Testis (tissue), 3 donors: Measurements from ENCODE around the gene RPP38. TPM values are rescaled to one million over a fixed set of nuclear protein-coding genes. Genes with fewer than 3 reads are reported as not detected.

Source experiments
- DNase-seq: peaks from one replicate; pipeline ENCODE4 v3.0.0-alpha.2; 2019
- H3K27ac ChIP-seq, 2 donors: fragments of 200-600 bp; sonication (generic); one replicate each; pipeline ENCODE4 v1.5.1; 2019
- H3K27me3 ChIP-seq: fragments of 200-600 bp; sonication (generic); one replicate; pipeline ENCODE4 v1.5.1; 2019
- H3K36me3 ChIP-seq: fragments of 200-600 bp; sonication (generic); one replicate; pipeline ENCODE4 v1.5.1; 2017; ENCODE audit warnings: low read depth; ENCODE audit errors: missing control alignments
- H3K4me1 ChIP-seq: fragments of 200-600 bp; sonication (generic); one replicate; pipeline ENCODE4 v1.5.1; 2019
- H3K4me3 ChIP-seq, 2 donors: fragments of 200-600 bp; sonication (generic); one replicate each; pipeline ENCODE4 v1.5.1; 2017 to 2019
- H3K9me3 ChIP-seq: fragments of 200-600 bp; sonication (generic); one replicate; pipeline ENCODE4 v1.5.1; 2017
- POLR2A ChIP-seq: fragments of 450-650 bp; IDR thresholded peaks from one replicate; pipeline ENCODE4 v1.6.1; 2017; ENCODE audit warnings: antibody characterized with exemption, mild to moderate bottlenecking, moderate library complexity
- WGBS, 2 donors: methylation state at CpG; one replicate each; pipeline ENCODE4 v1.1.5; 2018; 5-methylcytosine and 5-hydroxymethylcytosine counted together
- intact Hi-C: fragments of 100-400 bp; cut with DNase I; formaldehyde crosslinking; loops from one replicate; pipeline ENCODE4 v1.15.1; 2023; ENCODE audit warnings: low total_unique reads
- polyA plus RNA-seq: library from polyadenylated mRNA; stranded (reverse); fragments of 350-450 nt; fragmentation: Illumina TruSeq; extraction: RNeasy Lipid Tissue Mini Kit (QIAGEN cat#74804); gene quantifications from one replicate; pipeline ENCODE4 v1.2.3, GENCODE V29; 2014; ENCODE audit warnings: low read depth, low replicate concordance; ENCODE audit not compliant: insufficient read depth
- total RNA-seq, 2 donors: library from RNA; depleted of rRNA; stranded (reverse); fragments of >200 nt; gene quantifications; one replicate each; pipeline ENCODE4 v1.2.3, GENCODE V29; 2016
- TF ChIP-seq, protein P1 (sequence below), 3 experiments: fragments of 450-650 bp in 2 of 3; fragments of 200-600 bp in 1 of 3; sonication (generic) in 1 of 3; IDR thresholded peaks; one replicate each; pipeline ENCODE4 v1.5.1; 2016 to 2019; ENCODE audit warnings: antibody characterized with exemption in 3 of 3, mild to moderate bottlenecking in 2 of 3, moderate library complexity in 1 of 3

The RPP38 gene
- total and polyA plus RNA-seq, 3 donors from 2014 or later = 30.3 to 73.4 (median 41.4) TPM

DNA sequence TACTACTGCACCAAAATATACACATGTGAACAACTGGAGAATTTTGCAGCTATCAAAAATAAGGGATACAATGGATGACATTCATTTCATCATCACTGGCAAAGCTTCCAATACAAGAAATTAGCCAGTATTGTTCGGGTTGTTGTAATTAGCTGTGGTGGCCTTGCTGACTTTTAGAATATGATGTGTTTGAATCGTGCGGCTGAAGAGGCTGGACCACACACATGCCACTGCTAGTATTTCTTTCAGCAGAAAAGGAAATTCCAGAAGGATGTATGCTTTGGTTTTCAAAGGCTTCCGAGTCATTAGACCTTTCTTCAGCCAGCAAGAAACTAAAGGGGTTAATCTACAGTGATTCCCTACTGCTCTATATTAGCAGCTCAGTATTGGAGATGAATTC lies 16.6 kb downstream of the RPP38 start:
- WGBS, 2 donors = 83 to 85% methylated on average over 4 of the region's 4 CpGs
- H3K27ac ChIP-seq = no peak overlapping the region
- TF ChIP-seq, protein P1, sequence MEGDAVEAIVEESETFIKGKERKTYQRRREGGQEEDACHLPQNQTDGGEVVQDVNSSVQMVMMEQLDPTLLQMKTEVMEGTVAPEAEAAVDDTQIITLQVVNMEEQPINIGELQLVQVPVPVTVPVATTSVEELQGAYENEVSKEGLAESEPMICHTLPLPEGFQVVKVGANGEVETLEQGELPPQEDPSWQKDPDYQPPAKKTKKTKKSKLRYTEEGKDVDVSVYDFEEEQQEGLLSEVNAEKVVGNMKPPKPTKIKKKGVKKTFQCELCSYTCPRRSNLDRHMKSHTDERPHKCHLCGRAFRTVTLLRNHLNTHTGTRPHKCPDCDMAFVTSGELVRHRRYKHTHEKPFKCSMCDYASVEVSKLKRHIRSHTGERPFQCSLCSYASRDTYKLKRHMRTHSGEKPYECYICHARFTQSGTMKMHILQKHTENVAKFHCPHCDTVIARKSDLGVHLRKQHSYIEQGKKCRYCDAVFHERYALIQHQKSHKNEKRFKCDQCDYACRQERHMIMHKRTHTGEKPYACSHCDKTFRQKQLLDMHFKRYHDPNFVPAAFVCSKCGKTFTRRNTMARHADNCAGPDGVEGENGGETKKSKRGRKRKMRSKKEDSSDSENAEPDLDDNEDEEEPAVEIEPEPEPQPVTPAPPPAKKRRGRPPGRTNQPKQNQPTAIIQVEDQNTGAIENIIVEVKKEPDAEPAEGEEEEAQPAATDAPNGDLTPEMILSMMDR (IDR thresholded peaks at IDR 0.05) = no peak
- no peak for TF ChIP-seq POLR2A
- intact Hi-C loops = no loop called here
- DNase-seq = no peak
- no peaks in the 10 kb centered on the region for H3K27me3 ChIP-seq
- no peak overlapping the region for H3K4me3 ChIP-seq
- no peaks in the 10 kb centered on the region for H3K9me3 ChIP-seq
- H3K4me1 ChIP-seq = no peaks in the 10 kb centered on the region
- no peaks in the 10 kb centered on the region for H3K36me3 ChIP-seq

DNA sequence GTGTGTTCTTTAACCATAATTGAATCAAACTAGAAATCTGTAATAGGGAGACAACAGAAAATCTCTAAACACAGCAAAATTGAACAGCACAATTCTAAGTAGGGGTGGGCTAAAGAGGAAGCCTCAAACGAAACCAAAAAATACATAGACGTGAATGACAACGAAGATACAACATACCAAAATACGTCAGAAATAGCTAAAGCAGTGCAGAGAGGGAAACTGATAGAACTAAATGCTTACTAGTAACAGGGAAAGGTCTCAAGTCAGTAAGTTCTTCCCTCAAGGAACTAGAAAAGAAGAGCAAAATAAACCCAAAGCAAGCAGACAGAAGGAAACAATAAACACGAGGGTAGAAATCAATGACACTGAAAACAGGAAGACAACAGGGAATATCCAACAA lies 19.1 kb downstream of the RPP38 start:
- Histone ChIP-seq H3K4me1 (no peaks in the 10 kb centered on the region), H3K36me3 (no peaks in the 10 kb centered on the region), H3K27ac (no peak overlapping the region), H3K27me3 (no peaks in the 10 kb centered on the region), H3K9me3 (no peaks in the 10 kb centered on the region), H3K4me3 (no peak overlapping the region)
- WGBS, 2 donors = 94 to 95% methylated on average over 5 of the region's 5 CpGs
- intact Hi-C loops = no loop called here
- TF ChIP-seq, protein P1 (IDR thresholded peaks at IDR 0.05) = no peak
- no peak for TF ChIP-seq POLR2A
- no peak for DNase-seq

DNA sequence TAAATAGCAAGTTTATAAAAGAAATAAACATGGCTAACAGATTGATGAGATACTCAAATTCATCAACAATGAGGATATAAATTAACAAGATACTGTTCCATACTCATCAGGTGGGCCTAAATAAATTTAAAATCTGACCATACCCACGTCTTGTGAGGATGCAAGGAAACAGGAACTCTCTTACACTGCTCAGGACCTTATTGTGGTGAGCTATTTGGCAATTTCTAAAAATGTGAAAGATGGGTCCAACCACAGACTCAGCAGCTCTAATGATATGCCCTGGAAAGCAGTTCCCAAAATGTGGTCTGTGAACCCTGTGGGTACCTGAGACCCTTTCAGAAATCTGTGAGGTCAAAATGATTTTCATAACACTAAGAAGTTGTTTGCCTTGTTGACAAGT lies 21.5 kb downstream of the RPP38 start:
- H3K36me3 ChIP-seq = no peaks in the 10 kb centered on the region
- DNase-seq = no peak
- intact Hi-C loops = no loop called here
- no peaks in the 10 kb centered on the region for H3K4me1 ChIP-seq
- TF ChIP-seq, protein P1 (IDR thresholded peaks at IDR 0.05) = no peak
- TF ChIP-seq POLR2A = no peak
- H3K27ac ChIP-seq = no peak overlapping the region
- H3K4me3 ChIP-seq = no peak overlapping the region
- H3K27me3 ChIP-seq = no peaks in the 10 kb centered on the region
- 80 to 81% methylated on average over 1 of the region's 1 CpG for WGBS, 2 donors
- H3K9me3 ChIP-seq = no peaks in the 10 kb centered on the region

DNA sequence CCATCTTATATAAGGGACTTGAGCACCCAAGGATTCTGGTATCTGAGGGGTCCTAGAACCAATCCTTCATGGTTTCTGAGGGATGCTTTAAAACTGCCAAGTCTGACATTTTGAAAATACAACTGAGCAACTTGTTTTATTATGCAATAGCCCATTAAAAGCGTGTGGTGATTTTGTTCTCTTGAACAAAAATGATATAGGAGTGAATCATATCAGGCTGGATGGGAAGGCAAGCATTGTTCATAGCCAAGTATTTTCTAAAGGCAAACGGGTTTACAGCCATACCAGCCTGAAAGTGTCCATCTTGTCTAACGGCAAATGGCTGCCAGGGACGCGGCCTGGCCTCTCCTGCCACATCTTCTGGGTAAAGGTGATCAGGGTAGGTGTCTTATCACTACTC lies 23.4 kb downstream of the RPP38 start:
- DNase-seq = no peak
- no peaks in the 10 kb centered on the region for H3K27me3 ChIP-seq
- no peaks in the 10 kb centered on the region for H3K36me3 ChIP-seq
- H3K4me1 ChIP-seq = no peaks in the 10 kb centered on the region
- WGBS, 2 donors = 94 to 96% methylated on average over 5 of the region's 5 CpGs
- intact Hi-C loops = no loop called here
- TF ChIP-seq, protein P1 (IDR thresholded peaks at IDR 0.05) = no peak
- TF ChIP-seq POLR2A = no peak
- no peak overlapping the region for H3K27ac ChIP-seq
- H3K9me3 ChIP-seq = no peaks in the 10 kb centered on the region
- H3K4me3 ChIP-seq = no peak overlapping the region

DNA sequence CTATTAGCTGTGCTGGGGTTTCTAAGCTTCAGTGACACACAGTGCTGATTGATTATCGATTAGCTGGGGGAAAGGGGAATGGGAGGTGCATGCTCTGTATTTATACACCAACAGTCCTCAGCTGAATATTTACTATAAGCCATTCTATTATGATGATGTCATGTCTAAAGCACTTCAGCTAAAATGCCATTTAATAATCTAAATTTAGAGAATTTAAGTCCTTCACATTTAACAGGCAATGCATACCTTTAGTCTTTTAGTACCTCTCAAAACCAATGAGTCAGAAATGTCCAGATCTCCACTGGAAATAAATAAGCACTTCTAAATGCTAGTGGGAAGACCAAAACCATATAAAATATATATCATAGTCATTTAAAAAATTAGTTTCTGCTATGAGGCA lies 24.6 kb downstream of the RPP38 start:
- DNase-seq = no peak
- 89 to 96% methylated on average over 1 of the region's 1 CpG for WGBS, 2 donors
- Histone ChIP-seq H3K4me3 (no peak overlapping the region), H3K27me3 (no peaks in the 10 kb centered on the region), H3K9me3 (no peaks in the 10 kb centered on the region), H3K4me1 (no peaks in the 10 kb centered on the region), H3K36me3 (no peaks in the 10 kb centered on the region), H3K27ac (no peak overlapping the region)
- TF ChIP-seq POLR2A = no peak
- TF ChIP-seq, protein P1 (IDR thresholded peaks at IDR 0.05) = no peak
- intact Hi-C loops = no loop called here
